Breast epithelium (tissue), 4 donors: Measurements from ENCODE around the gene GUCY2D. TPM values are rescaled to one million over a fixed set of nuclear protein-coding genes. Genes with fewer than 3 reads are reported as not detected.

Experiments used
- DNase-seq, 2 donors: peaks; one replicate each; pipeline ENCODE4 v3.0.0-alpha.2; 2019; ENCODE audit warnings: low spot score in 2 of 2
- H3K27ac ChIP-seq, 2 donors: fragments of 200-600 bp; sonication (generic) in 1 of 2; one replicate each; pipeline ENCODE4 v1.5.1; 2016 to 2019; ENCODE audit warnings: mild to moderate bottlenecking in 1 of 2
- H3K27me3 ChIP-seq, 2 donors: fragments of 200-600 bp; sonication (generic) in 1 of 2; one replicate each; pipeline versions ENCODE4 v1.5.1 to v1.6.0; 2017 to 2019; ENCODE audit warnings: control low read depth in 1 of 2, mild to moderate bottlenecking in 1 of 2
- H3K36me3 ChIP-seq: fragments of 200-600 bp; one replicate; pipeline ENCODE4 v1.5.1; 2019
- H3K4me1 ChIP-seq, 2 donors: fragments of 200-600 bp; sonication (generic); one replicate each; pipeline ENCODE4 v1.5.1; 2016 to 2019; ENCODE audit warnings: control low read depth in 1 of 2
- H3K4me3 ChIP-seq, 3 donors: fragments of 200-600 bp; sonication (generic); 1 replicate in 2 of 3; 2 replicates in 1 of 3; pipeline ENCODE4 v1.5.1; 2016 to 2019; ENCODE audit warnings: mild to moderate bottlenecking in 3 of 3, moderate library complexity in 2 of 3
- H3K9me3 ChIP-seq, 2 donors: fragments of 200-600 bp; sonication (generic) in 1 of 2; one replicate each; pipeline ENCODE4 v1.5.1; 2016 to 2019; ENCODE audit warnings: control low read depth in 1 of 2
- POLR2A ChIP-seq: fragments of 450-650 bp; IDR thresholded peaks from one replicate; pipeline ENCODE4 v1.6.1; 2016; ENCODE audit warnings: antibody characterized with exemption, mild to moderate bottlenecking, moderate library complexity
- POLR2AphosphoS5 ChIP-seq, 3 donors: sonication (generic); formaldehyde crosslinking; IDR thresholded peaks; one replicate each; pipeline ENCODE4 v1.6.1; 2017; ENCODE audit warnings: antibody characterized with exemption in 3 of 3
- intact Hi-C: fragments of 100-400 bp; cut with DNase I; formaldehyde crosslinking; loops from one replicate; pipeline ENCODE4 v1.15.1; 2023; ENCODE audit warnings: low total_unique reads
- total RNA-seq, 3 donors: library from RNA; depleted of rRNA; stranded (reverse); fragments of >200 nt; gene quantifications; one replicate each; pipeline ENCODE4 v1.1.0, GENCODE V29; 2016
- TF ChIP-seq, protein P1 (sequence below), 3 donors: fragments of 450-650 bp; IDR thresholded peaks; one replicate each; pipeline ENCODE4 v1.5.1; 2016 to 2017; ENCODE audit warnings: antibody characterized with exemption in 3 of 3, mild to moderate bottlenecking in 3 of 3, moderate library complexity in 3 of 3

GUCY2D gene
- total RNA-seq, 3 donors from 2014 or later = 0.15 TPM; not detected in 2

DNA sequence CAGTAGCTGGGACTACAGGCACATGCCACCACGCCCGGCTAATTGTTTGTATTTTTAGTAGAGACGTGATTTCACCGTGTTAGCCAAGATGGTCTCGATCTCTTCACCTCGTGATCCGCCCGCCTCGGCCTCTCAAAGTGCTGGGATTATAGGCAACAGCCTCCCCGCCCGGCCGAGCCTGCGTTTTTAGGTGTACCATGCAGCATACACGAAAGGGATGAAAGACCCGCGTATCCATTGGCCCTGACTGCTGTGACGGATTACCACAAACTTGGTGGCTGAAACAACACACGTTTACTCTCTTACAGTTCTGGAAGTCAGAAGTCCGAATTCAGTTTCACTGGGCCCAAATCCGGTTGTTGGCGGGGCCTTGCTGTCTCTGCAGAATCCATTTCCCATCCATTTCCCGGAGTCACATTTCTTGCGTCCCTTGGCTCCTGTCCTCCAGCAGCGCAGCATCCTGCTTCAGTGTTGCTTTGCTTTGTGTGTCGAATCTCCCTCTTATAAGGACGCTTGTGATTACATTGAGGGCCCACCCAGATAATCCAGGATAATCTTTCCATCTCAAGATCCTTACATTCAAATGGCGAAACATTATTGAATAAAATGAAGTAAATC, 8.3 kb upstream of the GUCY2D start:
- H3K9me3 ChIP-seq = no peaks in the 10 kb centered on the region
- TF ChIP-seq POLR2A (no peak), POLR2AphosphoS5 (IDR thresholded peaks at IDR 0.05) (no peak)
- TF ChIP-seq, protein P1, sequence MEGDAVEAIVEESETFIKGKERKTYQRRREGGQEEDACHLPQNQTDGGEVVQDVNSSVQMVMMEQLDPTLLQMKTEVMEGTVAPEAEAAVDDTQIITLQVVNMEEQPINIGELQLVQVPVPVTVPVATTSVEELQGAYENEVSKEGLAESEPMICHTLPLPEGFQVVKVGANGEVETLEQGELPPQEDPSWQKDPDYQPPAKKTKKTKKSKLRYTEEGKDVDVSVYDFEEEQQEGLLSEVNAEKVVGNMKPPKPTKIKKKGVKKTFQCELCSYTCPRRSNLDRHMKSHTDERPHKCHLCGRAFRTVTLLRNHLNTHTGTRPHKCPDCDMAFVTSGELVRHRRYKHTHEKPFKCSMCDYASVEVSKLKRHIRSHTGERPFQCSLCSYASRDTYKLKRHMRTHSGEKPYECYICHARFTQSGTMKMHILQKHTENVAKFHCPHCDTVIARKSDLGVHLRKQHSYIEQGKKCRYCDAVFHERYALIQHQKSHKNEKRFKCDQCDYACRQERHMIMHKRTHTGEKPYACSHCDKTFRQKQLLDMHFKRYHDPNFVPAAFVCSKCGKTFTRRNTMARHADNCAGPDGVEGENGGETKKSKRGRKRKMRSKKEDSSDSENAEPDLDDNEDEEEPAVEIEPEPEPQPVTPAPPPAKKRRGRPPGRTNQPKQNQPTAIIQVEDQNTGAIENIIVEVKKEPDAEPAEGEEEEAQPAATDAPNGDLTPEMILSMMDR (IDR thresholded peaks at IDR 0.05) = no peak
- no peaks in the 10 kb centered on the region for H3K36me3 ChIP-seq
- no peak overlapping the region for H3K27ac ChIP-seq
- intact Hi-C loops = no loop called here
- no peak overlapping the region for H3K4me3 ChIP-seq
- H3K27me3 ChIP-seq = no peaks in the 10 kb centered on the region
- DNase-seq = peak in 1 of 2 donors; percentile 49
- H3K4me1 ChIP-seq = no peaks in the 10 kb centered on the region

- no peak overlapping the region for H3K4me3 ChIP-seq
- DNase-seq = no peak
- H3K27ac ChIP-seq = no peak overlapping the region
- H3K27me3 ChIP-seq = peaks cover 0 to 1% of the 10 kb centered on the region in 2 donors
- H3K4me1 ChIP-seq = no peaks in the 10 kb centered on the region
- intact Hi-C loops = no loop called here
- H3K9me3 ChIP-seq = no peaks in the 10 kb centered on the region
- no peaks in the 10 kb centered on the region for H3K36me3 ChIP-seq
- TF ChIP-seq, protein P1 (IDR thresholded peaks at IDR 0.05) = no peak
- TF ChIP-seq POLR2A = no peak
- no peak for TF ChIP-seq POLR2AphosphoS5 (IDR thresholded peaks at IDR 0.05)
Observed at GRCh38 chr17:7995724-7996123, 6.7 kb upstream of the GUCY2D start.

GRCh38 chr17:7997186-7997585, 5.2 kb upstream of the GUCY2D start:
- intact Hi-C loops = no loop called here
- peaks cover 0 to 8% of the 10 kb centered on the region in 2 donors for H3K27me3 ChIP-seq
- no peaks in the 10 kb centered on the region for H3K4me1 ChIP-seq

GRCh38 chr17:8002721-8003593, 542 bp downstream of the GUCY2D start:
- H3K36me3 ChIP-seq = no peaks in the 10 kb centered on the region
- TF ChIP-seq POLR2A (no peak), POLR2AphosphoS5 (IDR thresholded peaks at IDR 0.05) (no peak)
- TF ChIP-seq, protein P1 (IDR thresholded peaks at IDR 0.05) = no peak
- peak overlapping the region in 2 of 3 donors; percentile 44 to 61 for H3K4me3 ChIP-seq
- H3K9me3 ChIP-seq = no peaks in the 10 kb centered on the region
- peaks cover 5 to 27% of the 10 kb centered on the region in 2 donors for H3K27me3 ChIP-seq
- peaks cover 0 to 5% of the 10 kb centered on the region in 2 donors for H3K4me1 ChIP-seq
- peak in 1 of 2 donors; percentile 51 for DNase-seq
- no peak overlapping the region for H3K27ac ChIP-seq
- intact Hi-C loops = no loop called here

More at GRCh38 chr17:7997186-7997585, 5.2 kb upstream of the GUCY2D start:
- Histone ChIP-seq H3K27ac (no peak overlapping the region), H3K4me3 (no peak overlapping the region), H3K9me3 (no peaks in the 10 kb centered on the region), H3K36me3 (no peaks in the 10 kb centered on the region)
- DNase-seq = peak in 1 of 2 donors; percentile 50
- TF ChIP-seq POLR2AphosphoS5 (IDR thresholded peaks at IDR 0.05) = no peak
- TF ChIP-seq, protein P1 (IDR thresholded peaks at IDR 0.05) = no peak
- no peak for TF ChIP-seq POLR2A
